ENCODE measurements around the gene VEPH1. TPM values are rescaled to one million over a fixed set of nuclear protein-coding genes. Genes with fewer than 3 reads are reported as not detected.

Gene VEPH1
- total RNA-seq, 2 donors from 2014 or later, result 11.8 to 17.1 TPM

GRCh38 chr3:157436583-157437291 lies 66.5 kb downstream of the VEPH1 start, which contains the start of gene PTX3:
PTX3 (plus strand) TSS chr3:157436850; CDS start chr3:157436934, 84 bp downstream.
- H3K27me3 ChIP-seq (ENCODE audit: control insufficient read depth, insufficient read depth, low read length, poor library complexity, severe bottlenecking), result peaks cover 28% of the 10 kb centered on the region
- H3K36me3 Mint-ChIP-seq (ENCODE audit: low read depth), result no peaks in the 10 kb centered on the region
- H3K36me3 ChIP-seq (ENCODE audit: control insufficient read depth, insufficient read depth, low read length), result no peaks in the 10 kb centered on the region
- H3K27me3 Mint-ChIP-seq (ENCODE audit: insufficient read depth), result peaks cover 46% of the 10 kb centered on the region
- peak; percentile 57 for DNase-seq
- H3K9me3 ChIP-seq (ENCODE audit: control insufficient read depth, low read length), result no peaks in the 10 kb centered on the region
- TF ChIP-seq, protein P1, sequence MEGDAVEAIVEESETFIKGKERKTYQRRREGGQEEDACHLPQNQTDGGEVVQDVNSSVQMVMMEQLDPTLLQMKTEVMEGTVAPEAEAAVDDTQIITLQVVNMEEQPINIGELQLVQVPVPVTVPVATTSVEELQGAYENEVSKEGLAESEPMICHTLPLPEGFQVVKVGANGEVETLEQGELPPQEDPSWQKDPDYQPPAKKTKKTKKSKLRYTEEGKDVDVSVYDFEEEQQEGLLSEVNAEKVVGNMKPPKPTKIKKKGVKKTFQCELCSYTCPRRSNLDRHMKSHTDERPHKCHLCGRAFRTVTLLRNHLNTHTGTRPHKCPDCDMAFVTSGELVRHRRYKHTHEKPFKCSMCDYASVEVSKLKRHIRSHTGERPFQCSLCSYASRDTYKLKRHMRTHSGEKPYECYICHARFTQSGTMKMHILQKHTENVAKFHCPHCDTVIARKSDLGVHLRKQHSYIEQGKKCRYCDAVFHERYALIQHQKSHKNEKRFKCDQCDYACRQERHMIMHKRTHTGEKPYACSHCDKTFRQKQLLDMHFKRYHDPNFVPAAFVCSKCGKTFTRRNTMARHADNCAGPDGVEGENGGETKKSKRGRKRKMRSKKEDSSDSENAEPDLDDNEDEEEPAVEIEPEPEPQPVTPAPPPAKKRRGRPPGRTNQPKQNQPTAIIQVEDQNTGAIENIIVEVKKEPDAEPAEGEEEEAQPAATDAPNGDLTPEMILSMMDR (conservative IDR thresholded peaks at IDR 0.05), result no peak
- H3K4me1 ChIP-seq (ENCODE audit: control insufficient read depth, insufficient read depth, low read length), result no peaks in the 10 kb centered on the region
- H3K4me3 Mint-ChIP-seq, result peak within 1 kb of the TSS; percentile 65
- H3K27ac Mint-ChIP-seq, result no peak within 1 kb of the TSS
- WGBS, 2 experiments (ENCODE audit: insufficient coverage in 1 of 2, insufficient read length in 1 of 2), result 19 to 28% methylated on average over 7 to 15 of the region's 15 CpGs
- H3K4me3 ChIP-seq (ENCODE audit: low read length), result peak within 1 kb of the TSS; percentile 82
- no peaks in the 10 kb centered on the region for H3K9me3 Mint-ChIP-seq
- H3K4me1 Mint-ChIP-seq, result peaks cover 7% of the 10 kb centered on the region
- peak within 1 kb of the TSS; percentile 26 for H3K9ac ChIP-seq (ENCODE audit: extremely low read depth, low read length, poor library complexity, severe bottlenecking)
- H3K27ac ChIP-seq (ENCODE audit: low read depth, low read length), result peak within 1 kb of the TSS; percentile 42

- no peaks in the 10 kb centered on the region for H3K27me3 Mint-ChIP-seq (ENCODE audit: insufficient read depth)
- peaks cover 6% of the 10 kb centered on the region for H3K9me3 Mint-ChIP-seq
- TF ChIP-seq, protein P1 (conservative IDR thresholded peaks at IDR 0.05), result no peak
- no peak for DNase-seq
- Histone ChIP-seq H3K4me3 (ENCODE audit: low read length) (no peak overlapping the region), H3K27me3 (ENCODE audit: control insufficient read depth, insufficient read depth, low read length, poor library complexity, severe bottlenecking) (no peaks in the 10 kb centered on the region), H3K4me1 (ENCODE audit: control insufficient read depth, insufficient read depth, low read length) (no peaks in the 10 kb centered on the region), H3K9ac (ENCODE audit: extremely low read depth, low read length, poor library complexity, severe bottlenecking) (no peak overlapping the region), H3K27ac (ENCODE audit: low read depth, low read length) (no peak overlapping the region), H3K36me3 (ENCODE audit: control insufficient read depth, insufficient read depth, low read length) (no peaks in the 10 kb centered on the region), H3K9me3 (ENCODE audit: control insufficient read depth, low read length) (no peaks in the 10 kb centered on the region)
- peaks cover 3% of the 10 kb centered on the region for H3K36me3 Mint-ChIP-seq (ENCODE audit: low read depth)
- H3K27ac Mint-ChIP-seq, result no peak overlapping the region
- 76 to 88% methylated on average over 2 of the region's 2 CpGs for WGBS, 2 experiments (ENCODE audit: insufficient coverage in 1 of 2, insufficient read length in 1 of 2)
- H3K4me3 Mint-ChIP-seq, result no peak overlapping the region
- H3K4me1 Mint-ChIP-seq, result no peaks in the 10 kb centered on the region
Observed at GRCh38 chr3:157429708-157430107, 73.5 kb downstream of the VEPH1 start.

DNA sequence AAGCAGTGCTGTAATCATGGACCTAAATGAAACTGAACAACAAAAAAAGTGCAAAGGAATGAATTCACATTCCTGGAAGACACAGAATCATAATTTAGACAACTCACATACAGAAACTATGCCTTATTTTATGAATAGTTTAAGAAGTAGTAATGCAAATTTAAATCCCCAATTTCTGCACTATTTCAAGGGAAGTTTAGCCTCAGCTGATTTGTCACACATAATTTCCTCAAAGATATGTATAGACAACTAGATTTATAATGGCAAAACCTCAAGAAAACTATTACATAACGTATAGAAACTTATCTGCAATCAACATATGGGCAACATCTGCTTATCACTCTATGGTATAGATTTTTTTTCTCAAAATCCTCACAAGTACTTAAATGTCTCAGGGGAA lies 74.4 kb downstream of the VEPH1 start:
- no peak overlapping the region for H3K4me3 ChIP-seq (ENCODE audit: low read length)
- DNase-seq, result no peak
- no peaks in the 10 kb centered on the region for H3K36me3 ChIP-seq (ENCODE audit: control insufficient read depth, insufficient read depth, low read length)
- H3K4me1 Mint-ChIP-seq, result no peaks in the 10 kb centered on the region
- no peaks in the 10 kb centered on the region for H3K4me1 ChIP-seq (ENCODE audit: control insufficient read depth, insufficient read depth, low read length)
- WGBS, 2 experiments (ENCODE audit: insufficient coverage in 1 of 2, insufficient read length in 1 of 2), result 100% methylated on average over 1 of the region's 1 CpG; no CpG with 5 or more reads in 1 of the 2 experiments
- H3K27me3 Mint-ChIP-seq (ENCODE audit: insufficient read depth), result no peaks in the 10 kb centered on the region
- peaks cover 3% of the 10 kb centered on the region for H3K36me3 Mint-ChIP-seq (ENCODE audit: low read depth)
- H3K27me3 ChIP-seq (ENCODE audit: control insufficient read depth, insufficient read depth, low read length, poor library complexity, severe bottlenecking), result no peaks in the 10 kb centered on the region
- no peak overlapping the region for H3K27ac ChIP-seq (ENCODE audit: low read depth, low read length)
- no peak overlapping the region for H3K4me3 Mint-ChIP-seq
- H3K9me3 ChIP-seq (ENCODE audit: control insufficient read depth, low read length), result no peaks in the 10 kb centered on the region
- no peak overlapping the region for H3K27ac Mint-ChIP-seq
- peaks cover 13% of the 10 kb centered on the region for H3K9me3 Mint-ChIP-seq
- TF ChIP-seq, protein P1 (conservative IDR thresholded peaks at IDR 0.05), result no peak
- no peak overlapping the region for H3K9ac ChIP-seq (ENCODE audit: extremely low read depth, low read length, poor library complexity, severe bottlenecking)
